HepG2 (cell line): ENCODE results near the gene FBXO10. TPM values are rescaled to one million over a fixed set of nuclear protein-coding genes. Genes with fewer than 3 reads are reported as not detected.

Experiments
- ARID4A ChIP-seq: sonication (generic); formaldehyde crosslinking; IDR thresholded peaks from 2 replicates; pipeline ENCODE4 v1.5.0; 2020; ENCODE audit warnings: mild to moderate bottlenecking, missing genetic modification reagents, borderline replicate concordance
- ATF3 ChIP-seq: sonication (generic); formaldehyde crosslinking; IDR thresholded peaks from 2 replicates; pipeline ENCODE4 v1.4.0; 2020; ENCODE audit warnings: missing genetic modification reagents
- FOXP4 ChIP-seq: sonication (generic); formaldehyde crosslinking; IDR thresholded peaks from 2 replicates; pipeline ENCODE4 v1.4.0; 2020; ENCODE audit warnings: missing genetic modification reagents
- JUND ChIP-seq: sonication (generic); formaldehyde crosslinking; IDR thresholded peaks from 2 replicates; pipeline ENCODE4 v1.8.0; 2022; ENCODE audit warnings: mild to moderate bottlenecking, missing genetic modification reagents
- KLF9 ChIP-seq: IDR thresholded peaks from 2 replicates; pipeline ENCODE4 v1.6.1; 2016; ENCODE audit warnings: low read depth
- MTA1 ChIP-seq: sonication (generic); formaldehyde crosslinking; IDR thresholded peaks from 2 replicates; pipeline ENCODE4 v1.4.0; 2020; ENCODE audit warnings: missing genetic modification reagents, mild to moderate bottlenecking, borderline replicate concordance
- NFRKB ChIP-seq: fragments of 450-650 bp; IDR thresholded peaks from 2 replicates; pipeline ENCODE4 v1.6.1; 2017
- PRPF4 ChIP-seq: fragments of 200-400 bp; formaldehyde crosslinking; IDR thresholded peaks from 2 replicates; pipeline ENCODE4 v1.6.1; 2016; ENCODE audit warnings: low read length, low read depth; ENCODE audit not compliant: poor library complexity, severe bottlenecking
- ZNF383 ChIP-seq: sonication (generic); formaldehyde crosslinking; IDR thresholded peaks from 2 replicates; pipeline ENCODE4 v1.4.0; 2020; ENCODE audit warnings: missing genetic modification reagents, mild to moderate bottlenecking, borderline replicate concordance
- ZNF549 ChIP-seq: sonication (generic); formaldehyde crosslinking; IDR thresholded peaks from 2 replicates; pipeline ENCODE4 v1.5.0; 2020; ENCODE audit warnings: missing genetic modification reagents
- polyA plus RNA-seq, 8 experiments: library from polyadenylated mRNA; depleted of rRNA in 3 of 8; stranded (reverse) in 7 of 8; unstranded in 1 of 8; fragments of >200 nt; fragmentation: Illumina TruSeq in 4 of 8; extraction: Trizol in 4 of 8; gene quantifications; 2 replicates each; pipeline versions ENCODE4 v1.2.1 to v1.2.3, GENCODE V29; 2011 to 2016; ENCODE audit warnings: low read depth in 4 of 8, missing spikeins in 1 of 8, mixed read lengths in 1 of 8; ENCODE audit not compliant: insufficient read depth in 1 of 8
- total RNA-seq, 5 experiments: library from RNA; depleted of rRNA; stranded (reverse); fragments of >200 nt; fragmentation: Illumina TruSeq; extraction: Trizol; gene quantifications; 2 replicates each; pipeline ENCODE4 v1.2.3, GENCODE V29; 2016; ENCODE audit warnings: low read depth in 1 of 5
- TF ChIP-seq, protein P1 (sequence below): sonication (generic); formaldehyde crosslinking; IDR thresholded peaks from 2 replicates; pipeline ENCODE4 v1.9.0; 2021; ENCODE audit warnings: missing genetic modification reagents, mild to moderate bottlenecking, borderline replicate concordance
- TF ChIP-seq, protein P2 (sequence below), 2 experiments: IDR thresholded peaks; 2 replicates each; pipeline ENCODE4 v1.6.1; 2011 to 2012; ENCODE audit warnings: low read length in 2 of 2, borderline replicate concordance in 1 of 2, low read depth in 1 of 2, mild to moderate bottlenecking in 1 of 2, moderate library complexity in 1 of 2

FBXO10 gene
- total and polyA plus RNA-seq, 2 of the 13 experiments (the other 11 are each of a cell fraction or from before 2014, with no cell fraction given): 3.1 to 5.1 TPM

DNA sequence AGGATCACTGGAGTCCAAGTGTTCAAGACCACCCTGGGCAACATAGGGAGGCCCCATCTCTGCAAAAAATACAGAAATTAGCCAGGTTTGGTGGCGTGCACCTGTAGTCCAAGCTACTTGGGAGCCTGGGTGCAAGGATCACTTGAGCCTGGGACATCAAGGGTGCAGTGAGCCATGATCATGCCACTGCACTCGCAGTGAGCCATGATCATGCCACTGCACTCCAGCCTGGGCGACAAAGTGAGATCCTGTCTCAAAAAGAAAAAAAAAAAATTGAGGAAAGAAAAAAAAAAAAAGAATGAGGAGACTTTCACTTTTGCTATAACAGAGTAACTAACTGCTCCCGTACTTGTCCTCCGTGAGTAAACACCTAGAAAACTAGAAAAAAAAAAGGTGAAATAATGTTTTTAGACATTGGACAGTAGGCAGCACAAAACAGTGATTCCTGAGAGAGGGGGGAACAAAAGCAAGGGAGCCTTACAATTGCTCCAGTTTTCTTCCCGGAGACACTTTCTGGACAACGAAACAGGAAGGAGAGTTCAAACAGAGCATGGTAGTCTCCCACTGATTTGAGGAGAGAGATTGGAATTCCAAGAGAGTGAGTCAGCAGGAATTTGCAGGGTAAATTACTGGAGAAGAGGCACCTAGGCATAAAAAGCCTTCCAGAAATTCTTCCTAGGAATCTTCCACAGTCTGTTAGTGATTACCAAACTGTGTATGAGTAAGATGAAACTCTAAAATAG lies 104.1 kb downstream of the FBXO10 start (continued):
- TF ChIP-seq JUND (CRISPR knock-in tag) (0 out of 2 replicates have a peak, but pooled peaks have one; percentile 45), ZNF383 (CRISPR knock-in tag) (no peak), FOXP4 (CRISPR knock-in tag) (no peak), NFRKB (no peak), PRPF4 (no peak), KLF9 (no peak), MTA1 (CRISPR knock-in tag) (no peak), ZNF549 (CRISPR knock-in tag) (no peak), ATF3 (no peak), ARID4A (no peak)
- TF ChIP-seq, protein P1, sequence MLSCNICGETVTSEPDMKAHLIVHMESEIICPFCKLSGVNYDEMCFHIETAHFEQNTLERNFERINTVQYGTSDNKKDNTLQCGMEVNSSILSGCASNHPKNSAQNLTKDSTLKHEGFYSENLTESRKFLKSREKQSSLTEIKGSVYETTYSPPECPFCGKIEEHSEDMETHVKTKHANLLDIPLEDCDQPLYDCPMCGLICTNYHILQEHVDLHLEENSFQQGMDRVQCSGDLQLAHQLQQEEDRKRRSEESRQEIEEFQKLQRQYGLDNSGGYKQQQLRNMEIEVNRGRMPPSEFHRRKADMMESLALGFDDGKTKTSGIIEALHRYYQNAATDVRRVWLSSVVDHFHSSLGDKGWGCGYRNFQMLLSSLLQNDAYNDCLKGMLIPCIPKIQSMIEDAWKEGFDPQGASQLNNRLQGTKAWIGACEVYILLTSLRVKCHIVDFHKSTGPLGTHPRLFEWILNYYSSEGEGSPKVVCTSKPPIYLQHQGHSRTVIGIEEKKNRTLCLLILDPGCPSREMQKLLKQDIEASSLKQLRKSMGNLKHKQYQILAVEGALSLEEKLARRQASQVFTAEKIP (CRISPR knock-in tag): no peak
- TF ChIP-seq, protein P2, sequence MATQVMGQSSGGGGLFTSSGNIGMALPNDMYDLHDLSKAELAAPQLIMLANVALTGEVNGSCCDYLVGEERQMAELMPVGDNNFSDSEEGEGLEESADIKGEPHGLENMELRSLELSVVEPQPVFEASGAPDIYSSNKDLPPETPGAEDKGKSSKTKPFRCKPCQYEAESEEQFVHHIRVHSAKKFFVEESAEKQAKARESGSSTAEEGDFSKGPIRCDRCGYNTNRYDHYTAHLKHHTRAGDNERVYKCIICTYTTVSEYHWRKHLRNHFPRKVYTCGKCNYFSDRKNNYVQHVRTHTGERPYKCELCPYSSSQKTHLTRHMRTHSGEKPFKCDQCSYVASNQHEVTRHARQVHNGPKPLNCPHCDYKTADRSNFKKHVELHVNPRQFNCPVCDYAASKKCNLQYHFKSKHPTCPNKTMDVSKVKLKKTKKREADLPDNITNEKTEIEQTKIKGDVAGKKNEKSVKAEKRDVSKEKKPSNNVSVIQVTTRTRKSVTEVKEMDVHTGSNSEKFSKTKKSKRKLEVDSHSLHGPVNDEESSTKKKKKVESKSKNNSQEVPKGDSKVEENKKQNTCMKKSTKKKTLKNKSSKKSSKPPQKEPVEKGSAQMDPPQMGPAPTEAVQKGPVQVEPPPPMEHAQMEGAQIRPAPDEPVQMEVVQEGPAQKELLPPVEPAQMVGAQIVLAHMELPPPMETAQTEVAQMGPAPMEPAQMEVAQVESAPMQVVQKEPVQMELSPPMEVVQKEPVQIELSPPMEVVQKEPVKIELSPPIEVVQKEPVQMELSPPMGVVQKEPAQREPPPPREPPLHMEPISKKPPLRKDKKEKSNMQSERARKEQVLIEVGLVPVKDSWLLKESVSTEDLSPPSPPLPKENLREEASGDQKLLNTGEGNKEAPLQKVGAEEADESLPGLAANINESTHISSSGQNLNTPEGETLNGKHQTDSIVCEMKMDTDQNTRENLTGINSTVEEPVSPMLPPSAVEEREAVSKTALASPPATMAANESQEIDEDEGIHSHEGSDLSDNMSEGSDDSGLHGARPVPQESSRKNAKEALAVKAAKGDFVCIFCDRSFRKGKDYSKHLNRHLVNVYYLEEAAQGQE (IDR thresholded peaks at IDR 0.05; ENCODE audit: borderline replicate concordance in 1 of 2, low read depth in 1 of 2, low read length in 2 of 2): no peak
